NCI-H1105 treated with DMSO at 0.1 percent for 48 hours (cell line): Measurements from ENCODE around the gene PRIMA1.

Experiments used
- DNase-seq: peaks from one replicate; lab custom pipeline; 2025; lab: John Stamatoyannopoulos, UW

Gene PRIMA1

GRCh38 chr14:93794756-93795155 is 6.5 kb upstream of the PRIMA1 start:
- no peak for DNase-seq

- DNase-seq = no peak
Measured at GRCh38 chr14:93793555-93794324, 5.5 kb upstream of the PRIMA1 start.

DNA sequence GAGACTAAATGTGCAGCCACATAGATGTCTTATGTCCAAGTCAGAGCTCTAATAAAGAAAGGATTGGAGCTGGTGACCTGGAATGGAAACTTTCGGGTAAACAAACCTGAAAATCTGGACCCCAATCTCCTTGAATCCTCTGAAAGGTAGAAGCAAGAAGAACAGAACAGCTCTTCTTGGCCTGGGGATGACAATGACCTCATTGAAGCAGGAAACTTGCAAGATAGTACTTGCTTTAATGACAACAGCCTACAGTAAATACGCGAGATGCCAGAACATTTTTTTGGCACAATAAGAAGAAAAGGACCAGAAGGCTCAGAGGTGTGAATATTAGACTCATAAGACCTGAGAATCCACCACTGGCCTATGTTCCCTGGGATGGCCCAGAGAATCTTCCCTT is 4.1 kb upstream of the PRIMA1 start:
- DNase-seq = no peak

- no peak for DNase-seq
Measured at GRCh38 chr14:93790966-93791365, 2.7 kb upstream of the PRIMA1 start.

- DNase-seq = peak; percentile 30
Measured at GRCh38 chr14:93789228-93790130, 1.2 kb upstream of the PRIMA1 start.

DNA sequence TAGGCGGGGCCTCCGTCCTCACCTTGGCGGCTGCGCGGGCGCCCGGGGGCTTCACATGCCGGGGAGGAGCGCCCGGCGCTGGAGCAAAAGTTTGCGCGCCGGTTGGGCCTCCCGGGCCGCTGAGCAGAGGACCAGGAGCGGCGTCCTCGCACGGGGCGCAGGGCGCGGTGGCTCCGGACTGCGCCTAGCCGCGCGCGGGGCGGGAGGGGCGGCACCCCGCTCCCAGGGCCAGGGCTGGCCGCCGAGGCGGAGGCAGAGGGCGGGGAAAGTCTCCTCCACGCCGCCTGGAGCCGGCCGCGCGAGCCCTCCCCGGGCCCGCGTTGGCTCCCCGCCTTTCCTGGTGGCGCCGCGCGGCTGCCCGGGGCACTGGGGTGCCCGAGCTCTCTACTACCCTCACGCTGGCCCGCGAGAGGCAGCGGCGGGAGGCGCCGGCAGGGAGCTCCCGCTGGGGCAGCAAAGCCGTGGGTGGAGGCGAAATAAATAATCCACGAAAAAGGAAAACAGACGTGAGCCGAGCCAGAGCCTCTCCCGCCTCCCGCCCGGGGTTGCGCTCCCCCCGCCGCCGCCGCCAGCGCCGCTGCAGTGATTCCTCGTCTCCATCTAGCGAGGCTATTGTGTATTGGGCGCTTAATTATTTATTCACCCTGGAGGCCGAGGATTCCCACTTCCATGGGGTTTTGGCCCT is 400 bp upstream of the PRIMA1 start:
- peak; percentile 72 for DNase-seq

DNA sequence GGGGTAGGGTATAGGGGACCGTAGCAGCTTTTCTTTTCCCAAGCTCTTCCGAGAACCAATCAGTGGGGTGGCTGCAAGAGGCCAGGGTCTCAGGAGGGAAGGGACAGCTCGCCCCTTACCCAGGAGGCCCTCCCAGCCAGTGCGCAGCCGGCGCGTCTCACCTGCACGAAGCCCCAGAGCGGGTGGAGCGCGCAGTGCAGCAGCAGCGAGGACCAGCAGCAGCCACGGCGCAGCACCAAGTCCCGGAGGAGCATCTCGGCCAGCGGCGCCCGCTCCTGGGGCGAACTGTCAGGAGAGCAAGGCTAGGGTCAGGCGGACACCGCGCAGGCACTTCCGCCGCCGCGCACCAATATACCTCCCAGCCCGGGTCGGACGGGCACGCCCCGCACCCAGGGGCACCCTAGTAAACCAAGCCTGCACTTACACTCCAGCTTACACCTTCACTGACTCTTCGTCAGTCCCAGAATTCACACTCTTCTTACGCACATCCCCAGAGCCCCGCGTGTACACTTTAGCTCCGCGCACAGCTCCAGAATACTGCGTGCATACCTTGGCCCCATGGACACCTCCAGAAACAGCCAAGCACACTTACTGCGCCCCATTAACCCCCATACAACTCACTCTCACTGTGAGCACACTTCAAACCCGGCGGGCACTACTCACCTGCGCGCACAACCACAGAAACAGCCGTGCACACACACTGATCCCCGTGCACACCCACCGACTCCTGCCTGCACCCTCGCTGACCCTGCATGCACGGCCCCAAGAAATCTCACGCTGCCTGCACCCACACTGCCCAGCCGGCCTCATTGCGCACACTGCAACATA is 606 bp downstream of the PRIMA1 start:
- DNase-seq = no peak

- DNase-seq = no peak
Measured at GRCh38 chr14:93785423-93785822, 2.9 kb downstream of the PRIMA1 start.

- DNase-seq = no peak
Measured at GRCh38 chr14:93784878-93785277, 3.4 kb downstream of the PRIMA1 start.

- no peak for DNase-seq
Measured at GRCh38 chr14:93780813-93781400, 7.4 kb downstream of the PRIMA1 start.

DNA sequence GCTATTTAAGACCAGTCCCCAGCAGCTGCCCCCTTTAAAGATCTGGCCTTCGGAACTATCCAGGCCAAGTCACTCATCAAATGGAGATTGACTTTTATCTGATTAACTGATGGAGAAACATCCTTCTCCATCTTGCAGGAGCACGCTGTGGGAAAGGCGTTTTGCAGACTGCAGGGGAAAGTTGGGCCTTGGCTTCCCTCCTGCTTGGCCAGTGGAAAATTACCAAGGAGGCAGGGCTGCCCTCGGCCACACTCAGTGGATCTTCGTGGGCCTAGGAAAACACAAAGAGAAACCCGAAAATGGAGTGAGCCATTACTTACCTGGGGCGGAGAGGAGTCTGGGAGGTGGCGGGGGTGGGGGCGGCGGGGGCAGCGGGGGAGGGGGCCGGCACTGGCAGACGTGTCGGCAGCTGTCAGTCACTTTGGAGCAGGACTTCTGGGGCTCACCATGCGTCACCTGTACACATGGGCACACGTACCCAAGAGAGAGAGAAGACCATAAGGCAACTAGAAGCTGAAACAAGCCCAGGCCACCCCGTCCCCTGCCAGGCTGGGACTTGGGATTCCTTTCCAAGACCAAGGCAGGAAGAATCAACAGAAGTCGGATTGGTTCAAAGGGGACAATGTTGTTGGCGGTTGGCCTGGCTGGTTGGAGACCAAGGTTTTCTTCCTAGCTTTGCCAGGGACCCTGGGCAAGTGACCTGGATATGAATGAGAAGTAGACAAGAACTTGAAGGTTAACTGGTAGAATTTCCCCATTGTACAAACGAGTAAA is 9.2 kb downstream of the PRIMA1 start:
- DNase-seq = no peak

- no peak for DNase-seq
Measured at GRCh38 chr14:93778453-93778852, 9.8 kb downstream of the PRIMA1 start.

DNA sequence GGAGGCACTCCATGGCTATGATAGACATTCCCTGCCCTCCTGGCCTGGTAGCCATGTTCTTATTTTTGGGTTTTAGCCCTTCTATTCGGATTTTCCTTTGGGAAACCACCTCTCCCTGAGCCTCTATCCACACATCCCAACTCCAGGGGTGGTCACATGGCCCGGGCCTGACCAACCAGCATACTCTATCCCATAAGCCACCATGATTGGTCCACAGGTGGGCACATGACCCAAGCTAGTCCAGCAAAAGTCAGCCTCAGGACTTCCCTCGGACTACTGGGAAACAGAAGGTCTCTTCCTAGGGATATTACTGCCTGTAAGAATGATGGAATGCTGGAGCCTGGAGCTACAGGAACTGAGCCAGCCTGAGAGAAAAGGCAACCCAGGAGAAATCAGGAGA is 12.5 kb downstream of the PRIMA1 start:
- DNase-seq = no peak

DNA sequence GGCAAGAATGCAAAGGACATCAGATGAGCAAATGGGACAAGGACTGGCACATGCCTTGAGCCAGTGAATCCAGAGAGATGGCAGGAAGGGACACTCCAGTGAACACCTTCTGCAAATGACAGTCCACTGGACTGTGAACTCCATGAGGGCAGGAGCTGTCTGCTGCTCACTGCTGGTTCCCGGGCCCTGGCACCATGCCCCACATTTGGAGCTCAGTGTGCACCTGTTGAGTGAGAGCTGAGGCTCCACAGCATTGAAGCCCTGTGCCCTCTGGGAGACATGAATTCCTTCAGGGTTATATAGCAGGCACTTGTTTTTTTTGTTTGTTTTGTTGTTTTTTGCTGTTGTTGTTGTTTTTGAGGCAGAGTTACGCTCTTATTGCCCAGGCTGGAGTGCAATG is 13.1 kb downstream of the PRIMA1 start:
- no peak for DNase-seq

DNA sequence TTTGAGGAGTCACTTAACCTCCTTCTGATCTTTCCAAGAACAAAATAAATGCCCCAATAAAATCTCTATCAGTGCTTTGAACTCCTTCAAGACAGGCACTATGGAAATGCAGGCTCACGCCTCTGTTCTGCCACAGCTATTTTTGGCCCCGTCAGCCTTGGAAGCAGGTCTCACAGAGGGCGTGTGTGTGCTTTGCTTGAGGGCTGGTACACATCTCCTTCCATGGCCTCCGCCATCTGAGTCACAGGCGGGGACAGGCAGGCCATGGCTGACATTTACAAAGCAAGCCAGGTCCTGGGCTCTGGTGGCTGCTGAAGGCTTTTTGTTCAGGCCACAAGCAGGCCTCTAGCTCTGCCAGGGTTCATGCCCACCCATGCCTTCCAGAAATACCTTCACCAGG is 16.0 kb downstream of the PRIMA1 start:
- no peak for DNase-seq

- no peak for DNase-seq
Measured at GRCh38 chr14:93765970-93766369, 22.3 kb downstream of the PRIMA1 start.

DNA sequence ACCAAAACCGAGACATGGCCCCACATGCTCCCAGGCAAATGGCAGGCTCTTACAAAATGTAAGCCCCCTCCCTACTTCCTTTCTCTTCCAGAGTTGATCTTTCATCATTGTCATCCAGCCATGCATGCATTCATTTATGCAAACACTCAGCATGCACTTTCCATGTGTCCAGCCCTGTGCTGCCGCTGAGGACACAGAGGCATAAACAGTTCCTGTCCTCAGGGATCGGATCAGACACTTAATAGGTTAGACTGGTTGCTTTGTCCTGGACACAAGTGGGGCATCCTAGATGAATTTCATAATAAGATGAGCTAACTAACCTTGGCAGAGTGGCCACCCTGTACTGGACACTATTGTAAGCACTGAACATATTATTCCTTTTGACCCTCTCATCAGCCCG is 23.1 kb downstream of the PRIMA1 start:
- no peak for DNase-seq

DNA sequence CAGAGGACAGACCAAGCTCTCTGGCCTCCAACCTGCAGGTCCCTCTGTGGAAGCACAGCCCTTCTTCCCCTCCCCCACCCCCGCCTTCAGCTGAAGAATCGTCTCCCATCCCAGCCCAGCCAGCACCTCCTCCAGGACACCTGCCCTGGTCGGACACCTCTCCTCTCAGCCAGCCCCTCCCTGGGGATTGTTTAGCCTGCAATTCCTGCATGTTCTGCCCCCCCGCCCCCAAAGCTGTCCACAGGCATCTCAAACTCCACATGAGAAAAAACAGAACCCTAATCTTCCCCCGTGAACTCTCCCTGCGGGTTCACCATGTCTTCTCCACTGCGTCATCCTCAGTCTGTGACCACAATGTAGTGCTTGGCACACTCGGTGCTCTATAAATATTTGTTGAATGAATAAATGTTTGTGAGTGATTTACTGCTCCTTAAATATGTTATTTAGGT is 24.1 kb downstream of the PRIMA1 start:
- DNase-seq = no peak

- DNase-seq = no peak
Measured at GRCh38 chr14:93759719-93760307, 28.5 kb downstream of the PRIMA1 start.

- DNase-seq = no peak
Measured at GRCh38 chr14:93757206-93757605, 31.1 kb downstream of the PRIMA1 start.
